DMS53 treated with DMSO at 0.1 percent for 48 hours (cell line): ENCODE results near the gene ALDH3A1.

Experiments used
- DNase-seq: peaks from one replicate; lab custom pipeline; 2025; ENCODE audit not compliant: unreplicated experiment; lab: John Stamatoyannopoulos, UW

The ALDH3A1 gene

DNA sequence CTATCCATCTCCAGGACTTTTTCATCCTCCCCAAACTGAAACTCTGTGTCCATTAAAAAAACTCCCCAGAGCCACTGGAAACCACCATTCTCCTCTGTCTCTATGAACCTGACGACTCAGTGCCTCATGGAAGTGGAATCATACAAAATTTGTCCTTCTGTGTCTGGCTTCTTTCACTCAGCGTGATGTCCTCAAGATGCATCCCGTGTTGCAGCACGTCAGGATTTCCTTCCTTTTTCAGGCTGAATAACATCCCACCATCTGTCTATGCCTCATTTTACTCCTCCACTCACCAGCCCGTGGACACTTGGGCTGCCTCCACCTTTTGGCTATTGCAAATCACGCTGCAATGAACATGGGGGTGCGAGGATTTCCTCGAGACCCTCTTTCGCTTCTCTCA lies 12.6 kb upstream of the ALDH3A1 start:
- DNase-seq: no peak

DNA sequence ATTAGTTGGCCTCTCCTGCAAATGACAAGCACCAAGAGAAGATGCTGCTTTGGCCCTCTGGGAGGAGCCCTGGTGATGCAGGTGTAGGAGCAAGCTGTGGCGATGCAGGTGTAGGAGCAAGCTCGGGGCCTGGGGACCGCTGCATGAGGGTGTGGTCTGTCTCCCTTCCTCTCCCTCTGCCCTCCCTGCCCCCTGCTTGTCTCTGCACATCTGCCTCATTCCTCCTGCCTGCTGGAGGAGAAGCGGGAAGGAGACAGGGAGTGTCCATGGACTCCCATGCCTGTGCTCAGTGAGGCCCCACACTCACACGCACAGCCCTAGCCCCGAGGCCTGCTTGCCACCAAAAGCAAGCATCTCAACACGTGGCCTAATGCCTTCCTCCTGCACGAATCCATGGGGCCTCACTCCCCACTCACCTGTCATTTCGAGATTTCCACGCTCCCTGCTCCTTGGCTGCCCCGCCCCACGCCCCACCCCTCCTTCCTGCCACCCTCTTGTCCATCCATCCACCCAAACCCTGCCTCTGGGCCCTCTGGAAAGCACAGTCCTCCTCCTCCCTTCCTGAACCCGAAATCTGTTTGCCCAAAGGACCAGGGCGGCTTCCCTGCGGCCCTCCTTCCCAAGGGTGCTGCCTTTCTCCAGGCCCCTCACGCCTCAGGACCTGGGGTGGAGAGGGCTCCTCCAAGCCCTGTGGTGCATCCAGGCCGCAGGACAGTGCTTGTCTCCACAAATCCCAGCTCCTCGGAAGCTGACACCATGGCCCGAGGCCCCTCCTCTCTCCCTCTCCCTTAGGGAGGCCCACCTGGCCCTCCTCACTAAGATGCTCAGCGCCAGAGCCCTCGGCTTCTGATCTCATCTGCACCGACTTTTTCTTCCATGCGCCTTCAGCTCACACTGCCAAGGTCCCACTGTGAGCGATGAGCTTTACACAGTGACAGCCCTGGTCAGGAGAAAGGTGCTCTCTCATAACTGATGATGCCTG lies 11.8 kb upstream of the ALDH3A1 start:
- DNase-seq: no peak

DNA sequence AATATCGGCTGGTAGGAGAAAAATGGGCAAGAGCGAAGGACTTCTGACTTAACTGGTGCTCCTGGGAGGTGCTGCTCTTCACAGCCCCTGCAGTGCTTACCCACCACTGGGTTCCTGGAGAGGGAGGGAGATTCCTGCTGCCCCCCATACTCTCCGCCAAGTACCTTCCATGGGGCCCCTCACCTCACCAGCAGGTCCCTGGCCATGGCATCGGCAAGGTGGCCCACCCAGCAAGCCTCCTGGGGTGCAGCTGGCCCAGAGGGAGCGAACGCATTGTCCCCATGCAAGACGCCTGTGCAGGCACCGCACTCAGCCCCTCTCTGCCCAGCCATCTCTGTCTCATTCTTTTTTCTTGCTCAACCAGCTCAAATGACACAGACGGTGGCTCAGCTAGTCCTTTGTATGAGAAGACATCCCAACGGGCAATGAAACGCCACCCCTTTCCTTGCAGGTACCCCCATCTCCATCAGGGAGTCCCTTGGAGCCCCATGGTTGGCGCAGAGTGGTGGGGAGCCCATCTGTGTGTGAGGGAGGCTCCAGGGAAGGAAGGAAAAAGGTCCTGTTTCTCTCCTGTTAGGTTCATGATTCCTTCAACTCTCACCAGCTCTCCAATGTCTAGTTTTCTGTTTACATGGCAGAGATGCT lies 9.6 kb upstream of the ALDH3A1 start:
- no peak for DNase-seq

DNA sequence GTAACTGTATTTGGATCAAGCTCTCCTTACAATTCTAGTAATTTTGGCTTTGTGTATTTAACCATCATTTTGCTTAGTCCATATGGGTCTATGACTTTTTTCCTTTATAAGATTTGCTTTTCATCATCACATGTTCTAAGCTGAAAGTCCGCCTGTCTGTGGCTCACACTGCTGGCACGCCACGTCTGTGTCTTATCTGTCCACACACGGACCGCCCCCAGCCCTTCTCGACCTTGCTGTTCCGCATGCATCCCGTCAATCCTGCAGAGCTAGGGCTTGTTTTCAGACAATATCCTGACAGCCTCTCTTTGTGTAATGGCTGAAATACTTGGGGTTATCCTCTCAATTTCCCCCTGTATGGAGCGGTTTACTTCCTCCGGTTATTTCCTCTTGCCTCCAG lies 8.4 kb upstream of the ALDH3A1 start:
- no peak for DNase-seq

DNA sequence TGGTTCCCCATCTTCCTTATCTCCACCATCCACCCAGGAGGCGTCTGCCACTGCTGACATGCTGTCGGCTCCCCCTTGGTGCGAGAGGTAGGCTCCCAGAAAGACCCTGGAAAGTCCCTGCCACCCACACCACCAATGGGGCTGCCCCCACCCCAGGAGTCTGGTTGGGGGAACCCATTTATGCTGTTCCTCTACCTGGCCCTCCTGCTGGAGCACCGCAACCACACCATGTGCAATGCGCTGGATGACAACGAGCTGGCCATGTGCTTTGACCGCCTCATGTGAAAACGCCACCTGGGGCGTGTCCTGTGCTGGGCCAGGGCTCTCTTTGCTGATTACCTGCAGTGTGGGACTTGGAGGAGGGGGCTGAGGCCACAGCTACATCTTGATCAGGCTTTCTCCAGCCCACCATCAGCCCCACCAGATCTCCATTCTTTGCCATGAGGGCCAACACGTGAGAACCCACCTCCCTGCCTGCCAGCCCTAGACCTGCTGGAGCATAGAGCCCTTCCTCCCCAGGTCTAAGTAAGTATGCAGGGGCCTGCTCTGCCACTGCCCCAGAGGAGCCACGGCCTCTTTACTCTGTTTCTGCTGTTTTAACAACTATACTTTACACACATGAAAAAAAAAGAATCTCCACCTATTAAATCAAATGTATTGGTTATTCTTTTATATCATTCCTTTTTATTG lies 7.9 kb upstream of the ALDH3A1 start:
- no peak for DNase-seq

DNA sequence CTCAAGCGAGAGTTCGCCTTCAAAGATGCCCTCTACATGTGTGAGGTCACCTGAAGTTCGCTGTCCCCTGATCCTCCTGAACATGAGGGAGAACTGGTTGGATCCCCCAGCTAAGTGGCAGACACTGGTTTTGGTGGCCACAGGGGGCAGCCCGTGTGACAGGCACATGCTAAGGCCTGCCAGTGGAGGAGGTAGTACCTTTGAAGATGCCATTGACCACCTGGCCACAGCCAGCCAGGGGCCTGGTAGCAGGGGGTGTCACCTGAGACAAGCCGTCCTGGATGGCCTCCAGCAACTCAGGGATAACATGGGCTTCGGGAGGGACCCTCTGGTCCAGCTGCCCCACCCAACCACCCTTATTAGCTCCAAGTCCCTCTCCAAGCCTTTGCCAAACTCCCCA lies 7.3 kb upstream of the ALDH3A1 start:
- DNase-seq: no peak

DNA sequence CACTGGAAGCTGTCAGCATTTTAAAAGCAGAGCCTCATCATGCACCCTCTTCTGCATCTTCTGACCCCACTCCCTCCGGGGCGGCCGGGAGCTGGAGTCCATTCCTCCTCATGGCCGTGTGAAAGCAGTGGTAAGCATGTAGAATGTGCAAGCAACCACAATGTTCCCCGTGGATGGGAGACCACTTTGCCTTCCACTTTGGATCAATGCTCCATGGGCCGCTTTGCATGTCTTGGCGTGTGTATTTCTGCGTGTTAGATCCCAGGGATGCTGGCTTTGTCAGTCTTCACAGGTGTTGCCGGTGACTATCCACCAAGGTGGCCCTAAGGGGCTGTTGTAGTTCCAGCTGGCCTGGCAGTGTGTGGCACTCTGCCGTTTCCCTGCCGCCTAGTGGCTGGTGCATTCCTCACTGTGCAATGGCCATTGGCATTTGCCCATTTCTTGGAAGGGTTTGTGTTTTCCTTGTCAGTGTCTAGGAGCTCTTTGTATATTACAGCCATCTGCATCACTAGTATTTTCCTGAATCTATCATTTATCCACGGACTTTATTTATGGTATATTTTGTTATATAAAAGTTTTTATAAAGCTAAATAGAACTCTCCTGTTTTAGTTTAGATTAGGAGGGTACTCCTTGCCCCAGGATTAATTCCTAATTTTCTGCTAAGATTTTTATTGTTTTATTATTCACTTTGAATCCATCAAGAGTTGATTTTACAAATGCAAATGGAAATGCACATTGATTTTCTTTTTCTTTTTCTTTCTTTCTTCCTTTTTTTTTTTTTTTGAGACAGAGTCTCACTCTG lies 5.8 kb upstream of the ALDH3A1 start:
- peak; percentile 40 for DNase-seq

DNA sequence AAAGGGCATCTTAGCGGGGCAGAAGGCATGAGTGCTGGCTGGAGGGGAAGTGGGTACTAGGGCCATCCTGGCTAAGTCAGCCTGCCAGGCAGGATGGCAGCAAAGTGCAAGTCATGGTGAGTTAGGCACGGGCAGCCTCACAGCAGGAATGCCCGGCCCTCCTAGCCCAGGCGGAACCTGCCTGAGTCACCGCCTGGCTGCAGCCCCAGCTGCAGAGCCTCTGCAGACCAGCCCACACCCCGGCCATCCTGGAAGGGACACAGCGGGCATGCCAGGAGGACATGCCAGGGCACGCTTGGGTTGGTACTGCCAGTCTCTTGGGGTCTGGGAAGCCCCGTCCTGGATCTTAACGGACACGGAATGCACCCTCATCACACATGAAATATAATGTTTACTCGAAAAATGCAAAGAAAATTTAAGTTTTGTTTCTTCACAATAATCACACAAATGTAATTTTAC lies 5.0 kb upstream of the ALDH3A1 start:
- DNase-seq: peak; percentile 81

DNA sequence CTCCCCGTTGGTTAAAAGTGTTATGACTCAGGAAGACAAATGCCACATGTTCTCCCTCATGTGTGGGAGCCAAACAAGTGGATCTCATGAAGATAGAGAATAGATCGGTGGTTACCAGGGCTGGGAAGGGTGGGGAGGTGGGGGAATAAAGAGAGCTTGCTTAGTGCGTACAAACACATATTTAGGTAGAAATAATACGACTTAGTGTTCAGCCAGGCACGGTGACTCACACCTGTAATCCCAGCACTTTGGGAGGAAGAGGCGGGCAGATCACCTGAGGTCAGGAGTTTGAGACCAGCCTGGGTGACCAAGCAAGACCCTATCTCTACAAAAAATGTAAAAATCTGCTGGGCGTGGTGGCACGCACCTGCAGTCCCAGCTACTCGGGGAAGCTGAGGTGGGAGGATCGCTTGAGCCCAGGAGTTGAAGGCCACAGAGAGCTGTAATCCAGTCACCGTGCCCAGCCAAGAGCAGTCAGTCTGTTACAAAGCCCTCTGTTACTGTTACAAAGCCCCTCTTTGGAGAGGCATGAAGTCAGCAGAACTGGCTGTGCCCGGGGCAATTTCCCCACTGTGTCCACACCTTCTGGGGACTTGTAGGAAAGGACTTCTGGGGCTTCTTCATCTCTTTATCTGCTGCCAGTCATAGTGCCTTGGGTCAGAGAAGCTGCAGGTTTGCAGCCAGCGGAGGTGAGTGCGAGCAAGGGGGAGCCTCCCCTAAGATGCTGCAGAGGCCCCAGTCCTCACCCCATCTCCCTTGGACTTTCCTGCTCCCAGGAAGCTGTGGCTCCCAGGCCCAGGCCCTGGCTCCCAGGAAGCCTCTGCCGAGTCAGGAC lies 4.3 kb upstream of the ALDH3A1 start:
- DNase-seq: no peak

DNA sequence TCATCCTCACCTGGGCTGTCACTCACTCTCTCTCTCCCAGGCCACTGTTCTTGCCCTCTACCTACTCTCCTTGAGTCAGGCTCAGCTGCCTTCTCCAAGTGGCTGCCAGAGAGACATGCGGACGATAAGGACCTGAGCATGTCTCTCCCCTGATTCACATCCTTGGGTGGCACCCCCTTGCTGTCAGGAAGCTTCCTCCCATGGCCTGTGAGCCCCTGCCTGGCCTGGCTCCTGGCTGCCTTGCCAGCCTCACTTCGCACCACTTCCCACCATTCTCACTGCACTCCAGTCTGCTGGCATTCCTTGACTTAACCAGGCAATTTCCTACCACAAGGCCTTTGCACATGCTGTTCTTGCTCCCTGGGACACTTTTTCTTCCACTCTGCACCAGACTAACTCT lies 2.7 kb upstream of the ALDH3A1 start:
- DNase-seq: no peak

DNA sequence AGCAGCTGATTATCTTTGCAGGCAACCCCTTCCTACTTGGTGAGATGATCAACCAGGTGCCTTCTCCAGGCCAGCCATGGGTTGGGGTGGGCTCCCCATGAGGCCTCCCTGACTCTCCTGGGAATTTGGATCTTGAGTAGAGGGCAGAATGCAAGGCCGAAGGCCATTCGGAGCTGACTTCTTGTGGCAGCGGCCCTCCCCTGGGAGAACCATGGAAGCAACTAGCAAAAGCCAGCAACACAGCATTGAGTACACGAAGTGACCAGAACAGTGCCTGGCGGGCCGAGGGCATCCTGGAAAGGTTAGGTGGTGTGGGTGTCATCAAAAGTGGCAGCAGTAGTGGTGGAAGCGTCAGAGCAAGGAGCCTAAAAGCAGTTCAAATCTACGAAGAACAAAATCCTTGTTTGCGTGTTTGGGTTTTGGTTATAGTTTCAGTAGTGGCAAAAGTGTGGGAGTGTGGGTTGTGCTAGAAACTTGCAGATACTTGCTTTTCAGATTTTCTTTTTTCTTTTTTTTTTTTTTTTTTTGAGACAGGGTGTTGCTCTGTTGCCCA lies 2.0 kb upstream of the ALDH3A1 start:
- DNase-seq: no peak

DNA sequence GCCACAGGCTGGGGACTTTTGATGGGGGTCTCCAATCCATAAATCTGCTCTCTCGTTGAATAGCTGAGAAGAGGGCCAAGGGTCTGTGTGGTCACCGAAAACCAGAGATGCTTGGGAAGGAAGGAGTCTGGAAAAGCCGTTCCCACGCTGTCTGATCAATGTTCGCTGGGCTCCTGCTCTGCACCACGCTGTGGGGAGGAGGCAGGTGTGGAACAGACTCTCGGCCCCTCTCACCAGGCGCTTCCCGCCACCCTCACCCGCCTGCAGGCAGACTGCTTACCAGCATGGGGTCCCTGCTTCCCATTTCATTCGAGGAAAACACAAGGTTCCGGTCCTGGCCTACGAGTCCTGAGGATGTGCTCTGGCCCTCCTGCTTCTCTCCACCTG lies 702 bp upstream of the ALDH3A1 start:
- no peak for DNase-seq

DNA sequence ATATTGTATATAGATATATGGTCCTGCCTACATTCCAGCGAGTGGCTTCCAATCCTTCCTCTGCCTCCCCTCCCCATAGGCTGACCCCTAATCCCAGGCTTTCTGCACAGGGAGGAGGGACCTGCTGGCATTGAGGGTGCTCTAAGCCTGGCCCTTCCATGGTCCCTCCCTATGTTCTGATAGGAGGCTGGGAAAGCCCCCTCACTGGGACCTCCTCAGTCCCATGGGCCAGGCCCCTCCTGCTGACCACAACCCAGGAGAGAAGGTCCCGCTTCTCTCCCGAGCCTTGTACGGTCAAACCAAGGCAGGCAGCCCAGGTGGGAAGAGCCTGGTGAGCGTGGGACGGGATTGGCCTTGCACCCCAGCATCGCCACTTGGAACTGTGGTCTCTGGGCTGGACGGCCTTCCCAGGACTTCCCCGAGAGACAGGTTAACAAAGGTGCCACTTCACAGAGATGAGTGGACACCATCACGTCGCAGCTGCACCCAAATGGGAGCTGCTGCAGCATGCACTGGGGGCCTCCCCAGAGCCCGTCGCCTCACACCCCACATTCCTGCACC lies 859 bp downstream of the ALDH3A1 start:
- no peak for DNase-seq

DNA sequence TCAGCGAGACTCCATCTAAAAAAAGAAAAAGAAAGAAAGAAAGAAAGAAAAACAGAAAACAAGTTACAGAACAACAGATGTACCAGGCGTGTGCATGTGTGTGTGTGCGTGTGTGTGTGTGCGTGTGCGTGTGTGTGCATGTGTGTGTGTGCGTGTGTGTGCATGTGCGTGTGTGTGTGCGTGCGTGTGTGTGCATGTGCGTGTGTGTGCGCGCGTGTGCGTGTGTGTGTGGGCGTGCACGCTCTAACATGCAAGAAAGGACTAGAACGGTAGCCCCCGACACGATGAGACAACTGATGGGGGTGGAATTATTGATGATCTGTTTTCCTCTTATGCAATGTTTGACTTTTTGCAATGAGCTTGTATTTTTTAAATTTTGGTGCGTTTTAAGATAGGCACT lies 1.6 kb downstream of the ALDH3A1 start:
- DNase-seq: no peak

DNA sequence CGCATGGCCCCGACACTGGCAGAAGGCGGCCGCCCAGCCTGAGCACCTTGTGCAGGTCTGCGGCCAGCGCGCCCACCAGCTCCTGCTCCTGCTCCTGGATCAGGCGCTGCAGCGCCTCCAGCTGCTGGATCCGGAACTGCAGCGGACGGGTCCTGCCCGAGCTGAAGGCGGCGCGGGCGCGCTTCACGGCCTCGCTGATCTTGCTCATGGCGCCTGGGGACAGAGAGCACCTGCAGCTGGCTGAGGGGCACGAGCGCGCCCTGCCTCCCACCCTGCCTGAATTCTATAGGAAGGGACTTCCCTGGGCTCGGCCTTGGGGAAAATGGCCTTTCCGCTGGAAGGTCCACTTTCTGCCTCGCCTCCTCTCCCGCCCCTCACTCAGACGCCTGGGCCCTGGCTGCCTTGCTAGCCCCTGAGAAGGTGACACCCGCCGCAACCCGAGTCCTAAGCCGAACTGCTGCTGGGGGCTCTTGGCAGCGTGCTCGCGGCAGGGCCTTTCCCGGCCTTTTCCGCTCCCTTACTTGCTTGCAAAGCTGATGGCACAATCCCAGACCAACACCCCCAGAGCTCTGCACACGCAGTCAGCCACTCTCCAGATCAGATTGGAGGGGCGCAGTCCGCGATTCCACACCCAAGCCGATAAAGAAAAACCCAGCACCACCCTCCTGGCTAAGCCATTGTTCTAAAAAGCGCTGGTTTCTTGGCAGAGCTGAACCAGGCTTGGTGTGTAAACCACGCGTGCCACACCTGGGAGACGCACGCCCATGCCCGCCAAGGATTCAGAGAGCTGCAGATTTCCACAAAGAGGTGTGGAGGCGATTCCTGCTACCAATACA lies 3.0 kb downstream of the ALDH3A1 start:
- DNase-seq: peak; percentile 48

DNA sequence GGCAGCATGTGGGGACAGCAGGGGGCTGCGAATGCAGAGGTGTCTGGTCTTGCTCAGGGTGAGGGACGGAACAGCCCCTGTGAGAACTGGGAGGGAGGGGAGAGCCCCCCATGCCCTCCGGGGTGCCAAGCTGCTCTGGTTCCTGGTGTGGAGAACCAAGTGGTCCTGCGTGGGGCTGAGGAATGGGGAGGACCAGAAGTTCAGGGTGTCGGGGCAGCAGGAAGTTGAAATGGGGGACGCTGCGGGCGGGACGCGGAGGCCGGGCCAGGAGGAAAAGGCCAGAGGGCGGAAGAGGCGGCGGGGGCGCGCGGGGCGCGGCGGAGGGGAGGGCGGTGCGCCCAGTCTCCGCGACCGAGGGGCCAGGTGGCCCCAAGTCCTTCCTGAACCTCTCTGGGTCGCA lies 3.6 kb downstream of the ALDH3A1 start:
- DNase-seq: no peak

DNA sequence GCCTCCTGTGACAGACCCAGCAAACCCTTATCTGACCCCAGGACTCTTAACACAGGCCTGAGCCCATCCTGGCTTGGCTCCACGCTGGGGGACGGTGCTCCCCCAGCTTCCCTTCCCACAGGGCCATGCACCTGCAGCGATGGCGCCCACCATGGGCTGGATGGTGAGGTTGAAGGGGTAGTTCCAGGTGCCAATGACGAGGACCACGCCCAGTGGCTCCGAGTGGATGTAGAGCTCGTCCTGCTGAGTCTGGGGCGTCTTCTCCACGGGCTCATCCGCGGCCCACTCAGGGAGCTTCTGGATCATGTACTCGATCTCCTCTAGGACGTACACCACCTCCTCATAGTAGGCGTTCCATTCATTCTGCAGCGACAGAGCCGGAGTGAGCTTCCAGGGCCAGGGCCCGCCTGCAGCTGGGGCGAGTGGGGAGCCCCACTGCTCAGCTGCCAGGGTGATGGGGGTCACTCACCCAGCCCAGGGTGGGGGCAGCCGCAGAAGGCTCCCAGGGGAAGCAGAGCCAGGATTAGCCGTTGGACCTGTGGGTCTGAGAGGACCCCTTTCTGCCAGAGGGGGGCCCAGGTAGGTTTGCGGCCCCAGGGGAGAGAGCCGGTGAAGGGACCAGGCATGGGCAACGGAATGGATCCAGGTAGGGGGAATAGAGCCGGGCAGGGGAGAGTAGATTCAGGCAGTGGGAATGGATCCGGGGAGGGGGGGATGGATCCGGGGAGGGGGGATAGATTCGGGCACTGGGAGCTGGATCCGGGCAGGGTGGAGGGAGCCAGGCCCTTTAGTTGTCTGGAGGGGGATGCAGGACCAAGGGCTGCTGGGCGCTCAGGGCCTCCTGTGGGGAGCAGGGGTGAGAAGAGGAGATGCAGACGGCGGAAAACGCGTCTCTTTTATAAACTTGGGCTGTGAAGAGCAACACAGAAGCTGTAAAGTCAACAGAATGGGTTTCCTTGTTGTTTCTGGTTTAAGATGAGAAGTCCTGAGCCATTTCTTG lies 4.7 kb downstream of the ALDH3A1 start:
- DNase-seq: no peak
